Neuronal stem cell (in vitro differentiated cells): ENCODE results near the gene DIP2C.
"Not testable (repeated sequence)": the region's sequence is repeated elsewhere in the genome, so short reads cannot be mapped to it uniquely, and the experiment has no call there.

ENCODE experiments used
- DNase-seq: peaks from one replicate; pipeline ENCODE4 v3.0.0-alpha.2; 2013; ENCODE audit warnings: low spot score
- H2AFZ ChIP-seq: one replicate; pipeline ENCODE4 v1.6.1; 2013; ENCODE audit warnings: mild to moderate bottlenecking, low read length, inconsistent platforms
- H2AK5ac ChIP-seq: 2 replicates; pipeline ENCODE4 v1.6.1; 2013; ENCODE audit warnings: low read depth, mild to moderate bottlenecking, inconsistent platforms, low read length, moderate library complexity, mixed read lengths
- H2BK120ac ChIP-seq: 2 replicates; pipeline ENCODE4 v1.6.1; 2013; ENCODE audit warnings: low read depth, mild to moderate bottlenecking, inconsistent platforms, low read length, moderate library complexity, mixed read lengths
- H2BK12ac ChIP-seq: one replicate; pipeline ENCODE4 v1.6.1; 2013; ENCODE audit warnings: low read length, inconsistent platforms
- H2BK15ac ChIP-seq: 2 replicates; pipeline ENCODE4 v1.6.1; 2013; ENCODE audit warnings: mild to moderate bottlenecking, low read length, inconsistent platforms, mixed read lengths
- H2BK5ac ChIP-seq: one replicate; pipeline ENCODE4 v1.6.1; 2013; ENCODE audit warnings: inconsistent platforms, mild to moderate bottlenecking, low read length, moderate library complexity
- H3K14ac ChIP-seq: one replicate; pipeline ENCODE4 v1.6.1; 2013; ENCODE audit warnings: low read length, inconsistent platforms
- H3K18ac ChIP-seq: 2 replicates; pipeline ENCODE4 v1.6.1; 2013; ENCODE audit warnings: low read length, inconsistent platforms
- H3K23ac ChIP-seq: 2 replicates; pipeline ENCODE4 v1.6.1; 2013; ENCODE audit warnings: low read depth, mild to moderate bottlenecking, mixed read lengths, low read length, inconsistent platforms; ENCODE audit not compliant: poor library complexity
- H3K27ac ChIP-seq: replicated peaks from 3 replicates; pipeline ENCODE4 v1.5.1; 2013; ENCODE audit warnings: low read length, inconsistent platforms
- H3K27me3 ChIP-seq, 3 experiments: 2 replicates each; pipeline ENCODE4 v1.6.1; 2013; ENCODE audit warnings: low read length in 3 of 3, mild to moderate bottlenecking in 2 of 3, inconsistent platforms in 1 of 3, low read depth in 1 of 3, mixed read lengths in 1 of 3, moderate library complexity in 1 of 3; ENCODE audit not compliant: control insufficient read depth in 3 of 3, insufficient read depth in 3 of 3
- H3K36me3 ChIP-seq, 2 donors: replicated peaks in 1 of 2; 2 replicates each; pipeline ENCODE4 v1.6.1; 2013; ENCODE audit warnings: low read length in 2 of 2; ENCODE audit not compliant: control insufficient read depth in 2 of 2, insufficient read depth in 2 of 2
- H3K4ac ChIP-seq: 2 replicates; pipeline ENCODE4 v1.6.1; 2013; ENCODE audit warnings: inconsistent platforms, mild to moderate bottlenecking, low read length, moderate library complexity
- H3K4me1 ChIP-seq, 2 donors: 1 replicate in 1 of 2; 2 replicates in 1 of 2; pipeline ENCODE4 v1.6.1; 2013; ENCODE audit warnings: low read length in 2 of 2, low read depth in 1 of 2; ENCODE audit not compliant: control insufficient read depth in 2 of 2, insufficient read depth in 1 of 2
- H3K4me2 ChIP-seq: one replicate; pipeline ENCODE4 v1.6.1; 2013; ENCODE audit warnings: mild to moderate bottlenecking, low read length, inconsistent platforms; ENCODE audit not compliant: insufficient read depth, poor library complexity, severe bottlenecking
- H3K4me3 ChIP-seq, 2 donors: 2 replicates each; pipeline ENCODE4 v1.5.1; 2013; ENCODE audit warnings: low read length in 2 of 2, mild to moderate bottlenecking in 2 of 2, inconsistent platforms in 1 of 2, moderate library complexity in 1 of 2
- H3K79me1 ChIP-seq: one replicate; pipeline ENCODE4 v1.6.1; 2013; ENCODE audit warnings: low read depth, mild to moderate bottlenecking, inconsistent platforms, low read length, moderate library complexity
- H3K9ac ChIP-seq: one replicate; pipeline ENCODE4 v1.6.1; 2013; ENCODE audit warnings: mild to moderate bottlenecking, low read depth, low read length, inconsistent platforms; ENCODE audit not compliant: poor library complexity
- H3K9me3 ChIP-seq, 2 donors: replicated peaks in 1 of 2; 2 replicates each; pipeline versions ENCODE3 to v1.6.1; 2013; ENCODE audit warnings: low read length in 2 of 2, mild to moderate bottlenecking in 2 of 2, inconsistent platforms in 1 of 2, low read depth in 1 of 2, mixed read lengths in 1 of 2, moderate library complexity in 1 of 2; ENCODE audit not compliant: control insufficient read depth in 2 of 2, insufficient read depth in 1 of 2
- H4K8ac ChIP-seq: one replicate; pipeline ENCODE4 v1.6.1; 2013; ENCODE audit warnings: low read depth, mild to moderate bottlenecking, inconsistent platforms, low read length, moderate library complexity
- H4K91ac ChIP-seq: one replicate; pipeline ENCODE4 v1.6.1; 2013; ENCODE audit warnings: low read length, low read depth, mild to moderate bottlenecking, inconsistent platforms; ENCODE audit not compliant: poor library complexity
- WGBS, 2 donors: extraction: QIAGEN DNeasy Blood & Tissue Kit; methylation state at CpG; one replicate each; pipeline ENCODE4 v1.1.7; 2013; ENCODE audit warnings: missing lambda C conversion rate in 2 of 2, mixed read lengths in 1 of 2; ENCODE audit not compliant: insufficient read length in 2 of 2, insufficient replicate concordance in 1 of 2; ENCODE audit errors: extremely low coverage in 2 of 2; 5-methylcytosine and 5-hydroxymethylcytosine counted together

The DIP2C gene

GRCh38 chr10:652832-653459, 36.5 kb downstream of the DIP2C start:
- not testable (repeated sequence) for H2BK5ac ChIP-seq, H3K9me3 ChIP-seq, H2BK15ac ChIP-seq, H2BK12ac ChIP-seq, H4K91ac ChIP-seq, H3K36me3 ChIP-seq, H3K18ac ChIP-seq, H3K4me2 ChIP-seq, H3K27ac ChIP-seq, H3K4me3 ChIP-seq, H4K8ac ChIP-seq, H2BK120ac ChIP-seq, H3K27me3 ChIP-seq, H2AFZ ChIP-seq, H3K4ac ChIP-seq, H3K9ac ChIP-seq, H3K23ac ChIP-seq, DNase-seq, H2AK5ac ChIP-seq, H3K4me1 ChIP-seq, H3K14ac ChIP-seq
- H3K79me1 ChIP-seq: peaks cover 16% of the 10 kb centered on the region
- no CpG with 5 or more reads among the region's 13 CpGs for WGBS, 2 donors

- Histone ChIP-seq H2AFZ (no peak overlapping the region), H3K4ac (no peak overlapping the region), H2BK15ac (no peak overlapping the region), H2BK120ac (no peak overlapping the region), H2AK5ac (no peak overlapping the region), H3K27ac (no peak overlapping the region), H3K9me3 (no peaks in the 10 kb centered on the region), H3K36me3 (no peaks in the 10 kb centered on the region), H2BK5ac (no peak overlapping the region), H4K8ac (no peak overlapping the region), H3K9ac (no peak overlapping the region), H3K14ac (peak overlapping the region; percentile 61), H4K91ac (no peak overlapping the region), H3K4me2 (no peak overlapping the region), H3K27me3 (no peaks in the 10 kb centered on the region), H3K4me1 (peaks cover 4 to 6% of the 10 kb centered on the region in 2 donors), H3K79me1 (peaks cover 16% of the 10 kb centered on the region), H3K4me3 (no peak overlapping the region), H2BK12ac (no peak overlapping the region), H3K18ac (peak overlapping the region; percentile 48), H3K23ac (no peak overlapping the region)
- DNase-seq: no peak
- WGBS, 2 donors: no CpG with 5 or more reads among the region's 15 CpGs
Observed at GRCh38 chr10:652233-652632, 37.2 kb downstream of the DIP2C start.

- Histone ChIP-seq H3K4me2 (no peak overlapping the region), H3K14ac (no peak overlapping the region), H2BK120ac (no peak overlapping the region), H2BK5ac (no peak overlapping the region), H2AFZ (no peak overlapping the region), H3K27ac (no peak overlapping the region), H3K27me3 (no peaks in the 10 kb centered on the region), H2BK12ac (no peak overlapping the region), H3K23ac (no peak overlapping the region), H3K9ac (no peak overlapping the region), H2BK15ac (no peak overlapping the region), H3K9me3 (no peaks in the 10 kb centered on the region), H2AK5ac (no peak overlapping the region), H4K8ac (no peak overlapping the region), H3K4ac (no peak overlapping the region), H3K79me1 (peaks cover 16% of the 10 kb centered on the region), H3K36me3 (no peaks in the 10 kb centered on the region), H3K18ac (no peak overlapping the region), H3K4me3 (no peak overlapping the region), H3K4me1 (peaks cover 4 to 6% of the 10 kb centered on the region in 2 donors), H4K91ac (no peak overlapping the region)
- no peak for DNase-seq
- no CpG with 5 or more reads among the region's 12 CpGs for WGBS, 2 donors
Observed at GRCh38 chr10:651692-652091, 37.8 kb downstream of the DIP2C start.

GRCh38 chr10:650886-651615, 38.4 kb downstream of the DIP2C start:
- peak overlapping the region; percentile 77 for H3K18ac ChIP-seq
- no peak overlapping the region for H3K14ac ChIP-seq
- H3K27me3 ChIP-seq: no peaks in the 10 kb centered on the region
- no CpG with 5 or more reads among the region's 20 CpGs for WGBS, 2 donors
- H2BK5ac ChIP-seq: no peak overlapping the region
- no peak overlapping the region for H4K91ac ChIP-seq
- peaks cover 4 to 6% of the 10 kb centered on the region in 2 donors for H3K4me1 ChIP-seq
- H3K9ac ChIP-seq: no peak overlapping the region
- no peak overlapping the region for H2AFZ ChIP-seq
- H3K27ac ChIP-seq: no peak overlapping the region
- H3K79me1 ChIP-seq: peaks cover 18% of the 10 kb centered on the region
- DNase-seq: no peak
- no peak overlapping the region for H4K8ac ChIP-seq
- peak overlapping the region; percentile 5 for H3K23ac ChIP-seq
- H3K4me3 ChIP-seq: no peak overlapping the region
- H3K36me3 ChIP-seq: no peaks in the 10 kb centered on the region
- no peak overlapping the region for H2BK15ac ChIP-seq
- H3K4me2 ChIP-seq: no peak overlapping the region
- no peak overlapping the region for H3K4ac ChIP-seq
- no peak overlapping the region for H2BK12ac ChIP-seq
- H2AK5ac ChIP-seq: no peak overlapping the region
- peaks cover 0 to 2% of the 10 kb centered on the region in 2 donors for H3K9me3 ChIP-seq
- no peak overlapping the region for H2BK120ac ChIP-seq
